CD14-positive monocyte (primary cell): ENCODE measurements around the gene SH3RF3. TPM values are rescaled to one million over a fixed set of nuclear protein-coding genes. Genes with fewer than 3 reads are reported as not detected.

ENCODE experiments used
- DNase-seq, 3 donors: peaks; one replicate each; pipeline ENCODE4 v3.0.0-alpha.2; 2011 to 2022
- H2AFZ ChIP-seq: 2 replicates; pipeline ENCODE4 v1.6.0; 2012; ENCODE audit warnings: mild to moderate bottlenecking, low read depth, low read length, inconsistent platforms; ENCODE audit not compliant: insufficient read depth, poor library complexity, severe bottlenecking
- H3K27ac ChIP-seq, 2 donors: 1 replicate in 1 of 2; 2 replicates in 1 of 2; pipeline ENCODE4 v1.5.1; 2012 to 2013; ENCODE audit warnings: low read length in 2 of 2, control low read depth in 1 of 2, inconsistent platforms in 1 of 2, low read depth in 1 of 2, mild to moderate bottlenecking in 1 of 2
- H3K27me3 ChIP-seq, 2 donors: one replicate each; pipeline versions ENCODE4 v1.6.0 to v1.6.1; 2011 to 2013; ENCODE audit warnings: low read length in 2 of 2; ENCODE audit not compliant: control insufficient read depth in 2 of 2, insufficient read depth in 2 of 2
- H3K36me3 ChIP-seq, 2 donors: replicated peaks in 1 of 2; 1 replicate in 1 of 2; 2 replicates in 1 of 2; pipeline versions ENCODE4 v1.5.1 to v1.6.1; 2012 to 2013; ENCODE audit warnings: low read length in 2 of 2, control low read depth in 1 of 2, inconsistent platforms in 1 of 2, mild to moderate bottlenecking in 1 of 2; ENCODE audit not compliant: insufficient read depth in 2 of 2, control insufficient read depth in 1 of 2
- H3K4me1 ChIP-seq, 2 donors: 1 replicate in 1 of 2; 2 replicates in 1 of 2; pipeline versions ENCODE4 v1.5.1 to v1.6.1; 2012 to 2013; ENCODE audit warnings: low read length in 2 of 2, control low read depth in 1 of 2, inconsistent platforms in 1 of 2, mild to moderate bottlenecking in 1 of 2, moderate library complexity in 1 of 2; ENCODE audit not compliant: insufficient read depth in 2 of 2, control insufficient read depth in 1 of 2
- H3K4me2 ChIP-seq: replicated peaks from 2 replicates; pipeline ENCODE3; 2012; ENCODE audit warnings: low read length, moderate library complexity, mild to moderate bottlenecking; ENCODE audit not compliant: poor library complexity, severe bottlenecking; ENCODE audit errors: extremely low read depth
- H3K4me3 ChIP-seq, 3 experiments: fragments of 200-600 bp in 1 of 3; sonication (generic) in 1 of 3; replicated peaks in 1 of 3; 1 replicate in 2 of 3; 2 replicates in 1 of 3; pipeline ENCODE4 v1.5.1; 2011 to 2013; ENCODE audit warnings: low read length in 3 of 3, mild to moderate bottlenecking in 3 of 3, control low read depth in 2 of 3, low read depth in 2 of 3, inconsistent platforms in 1 of 3, moderate library complexity in 1 of 3
- H3K79me2 ChIP-seq: 2 replicates; pipeline ENCODE4 v1.6.0; 2012; ENCODE audit warnings: mild to moderate bottlenecking, control low read depth, inconsistent platforms, low read length, moderate library complexity; ENCODE audit not compliant: insufficient read depth
- H3K9ac ChIP-seq: 2 replicates; pipeline ENCODE4 v1.6.0; 2017; ENCODE audit warnings: low read length, mild to moderate bottlenecking; ENCODE audit not compliant: insufficient read depth, poor library complexity, severe bottlenecking
- H3K9me3 ChIP-seq, 2 donors: replicated peaks in 1 of 2; 1 replicate in 1 of 2; 2 replicates in 1 of 2; pipeline versions ENCODE4 v1.5.1 to v1.6.1; 2012 to 2013; ENCODE audit warnings: low read length in 2 of 2, control low read depth in 1 of 2; ENCODE audit not compliant: control insufficient read depth in 1 of 2, insufficient read depth in 1 of 2
- H4K20me1 ChIP-seq: 2 replicates; pipeline ENCODE4 v1.6.0; 2012; ENCODE audit warnings: mild to moderate bottlenecking, low read length, control low read depth, moderate library complexity; ENCODE audit not compliant: insufficient read depth
- H3K27ac Mint-ChIP-seq, 7 donors: one replicate each; pipeline ENCODE4 v1.8.0; 2020; ENCODE audit warnings: mild to moderate bottlenecking in 7 of 7, mixed read lengths in 7 of 7, moderate library complexity in 6 of 7, inconsistent platforms in 2 of 7
- H3K27me3 Mint-ChIP-seq, 3 donors: one replicate each; pipeline ENCODE4 v1.8.0; 2021 to 2022; ENCODE audit warnings: low read depth in 3 of 3, mild to moderate bottlenecking in 3 of 3, mixed read lengths in 3 of 3, moderate library complexity in 3 of 3, inconsistent platforms in 1 of 3
- H3K36me3 Mint-ChIP-seq, 2 donors: one replicate each; pipeline ENCODE4 v1.8.0; 2020; ENCODE audit warnings: mixed read lengths in 2 of 2, inconsistent platforms in 1 of 2, mild to moderate bottlenecking in 1 of 2
- H3K4me1 Mint-ChIP-seq: one replicate; pipeline ENCODE4 v1.8.0; 2020; ENCODE audit warnings: mild to moderate bottlenecking, mixed read lengths
- H3K4me3 Mint-ChIP-seq, 2 donors: one replicate each; pipeline ENCODE4 v1.8.0; 2020; ENCODE audit warnings: mild to moderate bottlenecking in 2 of 2, mixed read lengths in 2 of 2, moderate library complexity in 1 of 2
- H3K9me3 Mint-ChIP-seq, 7 donors: one replicate each; pipeline ENCODE4 v1.8.0; 2020 to 2022; ENCODE audit warnings: mixed read lengths in 7 of 7, mild to moderate bottlenecking in 6 of 7, moderate library complexity in 6 of 7, inconsistent platforms in 2 of 7
- CTCF ChIP-seq: fragments of 200-600 bp; IDR thresholded peaks from one replicate; pipeline ENCODE4 v1.8.0; 2022; ENCODE audit warnings: antibody characterized with exemption, mild to moderate bottlenecking
- WGBS: methylation state at CpG from one replicate; pipeline ENCODE4 v1.1.5; 2013; ENCODE audit warnings: missing lambda C conversion rate; ENCODE audit not compliant: insufficient coverage; 5-methylcytosine and 5-hydroxymethylcytosine counted together
- intact Hi-C, 2 donors: fragments of 100-400 bp; cut with micrococcal nuclease; formaldehyde crosslinking; loops; one replicate each; pipeline versions ENCODE4 v1.15.0 to v1.15.1; 2023
- polyA plus RNA-seq, 3 donors: library from polyadenylated mRNA; depleted of rRNA in 1 of 3; unstranded in 2 of 3; stranded (reverse) in 1 of 3; fragments of 300-500 nt in 2 of 3; fragments of >200 nt in 1 of 3; fragmentation: Illumina TruSeq in 2 of 3; gene quantifications; 1 replicate in 2 of 3; 2 replicates in 1 of 3; pipeline ENCODE4 v1.2.3, GENCODE V29; 2012 to 2021

The SH3RF3 gene
- polyA plus RNA-seq, 3 donors: 0.25 to 0.75 (median 0.34) TPM

- Histone ChIP-seq H3K4me3 (no peak overlapping the region), H3K9me3 (no peaks in the 10 kb centered on the region), H3K9ac (no peak overlapping the region), H2AFZ (no peak overlapping the region), H3K27ac (no peak overlapping the region), H3K4me2 (no peak overlapping the region), H3K36me3 (no peaks in the 10 kb centered on the region), H4K20me1 (no peaks in the 10 kb centered on the region), H3K4me1 (no peaks in the 10 kb centered on the region), H3K27me3 (peaks cover 0 to 7% of the 10 kb centered on the region in 2 donors), H3K79me2 (no peaks in the 10 kb centered on the region)
- 95% methylated on average over 8 of the region's 9 CpGs for WGBS
- no peak for DNase-seq
- intact Hi-C loops: no loop called here
- Mint-ChIP-seq H3K27me3 (peaks cover 14 to 28% (median 15%) of the 10 kb centered on the region in 3 donors), H3K4me1 (peaks cover 3% of the 10 kb centered on the region), H3K36me3 (no peaks in the 10 kb centered on the region), H3K4me3 (no peak overlapping the region), H3K27ac (no peak overlapping the region), H3K9me3 (peaks cover 0 to 2% (median 0%) of the 10 kb centered on the region in 7 donors)
- TF ChIP-seq CTCF: no peak
Measured at GRCh38 chr2:109481599-109481998, 352.6 kb downstream of the SH3RF3 start.

GRCh38 chr2:109482361-109482861 is 353.4 kb downstream of the SH3RF3 start:
- no peak overlapping the region for H3K27ac Mint-ChIP-seq
- intact Hi-C loops: no loop called here

More at GRCh38 chr2:109482361-109482861, 353.4 kb downstream of the SH3RF3 start:
- Mint-ChIP-seq H3K36me3 (no peaks in the 10 kb centered on the region), H3K4me1 (peaks cover 3% of the 10 kb centered on the region), H3K9me3 (peaks cover 0 to 2% (median 0%) of the 10 kb centered on the region in 7 donors), H3K4me3 (no peak overlapping the region), H3K27me3 (peaks cover 12 to 28% (median 14%) of the 10 kb centered on the region in 3 donors)
- Histone ChIP-seq H4K20me1 (no peaks in the 10 kb centered on the region), H2AFZ (no peak overlapping the region), H3K9me3 (no peaks in the 10 kb centered on the region), H3K9ac (no peak overlapping the region), H3K79me2 (no peaks in the 10 kb centered on the region), H3K36me3 (no peaks in the 10 kb centered on the region), H3K4me1 (no peaks in the 10 kb centered on the region), H3K27me3 (peaks cover 0 to 7% of the 10 kb centered on the region in 2 donors), H3K27ac (no peak overlapping the region), H3K4me3 (no peak overlapping the region), H3K4me2 (no peak overlapping the region)
- WGBS: 54% methylated on average over 9 of the region's 15 CpGs
- no peak for DNase-seq
- TF ChIP-seq CTCF: no peak
